SIG-M5 treated with dmso at 0.1 percent for 504 hours (cell line): ENCODE measurements around the gene ASAP2.
"Not testable (repeated sequence)": the region's sequence is repeated elsewhere in the genome, so short reads cannot be mapped to it uniquely, and the experiment has no call there.

ENCODE experiments used
- DNase-seq: peaks from one replicate; lab custom pipeline; 2025; ENCODE audit not compliant: unreplicated experiment; lab: John Stamatoyannopoulos, UW

Gene ASAP2

GRCh38 chr2:9210030-9210429 is 3.4 kb downstream of the ASAP2 start:
- no peak for DNase-seq

- DNase-seq: no peak
Measured at GRCh38 chr2:9211496-9211895, 4.9 kb downstream of the ASAP2 start.

GRCh38 chr2:9212010-9212635 is 5.5 kb downstream of the ASAP2 start:
- no peak for DNase-seq

- DNase-seq: no peak
Measured at GRCh38 chr2:9212661-9213411, 6.2 kb downstream of the ASAP2 start.

- DNase-seq: no peak
Measured at GRCh38 chr2:9213477-9214051, 7.0 kb downstream of the ASAP2 start.

- no peak for DNase-seq
Measured at GRCh38 chr2:9214873-9215272, 8.3 kb downstream of the ASAP2 start.

- no peak for DNase-seq
Measured at GRCh38 chr2:9215680-9216079, 9.1 kb downstream of the ASAP2 start.

- not testable (repeated sequence) for DNase-seq
Measured at GRCh38 chr2:9216143-9216542, 9.5 kb downstream of the ASAP2 start.

- no peak for DNase-seq
Measured at GRCh38 chr2:9217838-9218770, 11.5 kb downstream of the ASAP2 start.

- DNase-seq: no peak
Measured at GRCh38 chr2:9219027-9219445, 12.4 kb downstream of the ASAP2 start.

GRCh38 chr2:9220201-9220600 is 13.6 kb downstream of the ASAP2 start:
- no peak for DNase-seq

- no peak for DNase-seq
Measured at GRCh38 chr2:9221223-9221622, 14.6 kb downstream of the ASAP2 start.

- no peak for DNase-seq
Measured at GRCh38 chr2:9222239-9222892, 15.8 kb downstream of the ASAP2 start.

GRCh38 chr2:9222893-9223287 is 16.3 kb downstream of the ASAP2 start:
- no peak for DNase-seq

GRCh38 chr2:9225806-9226205 is 19.2 kb downstream of the ASAP2 start:
- DNase-seq: no peak

GRCh38 chr2:9226458-9227380 is 20.1 kb downstream of the ASAP2 start:
- DNase-seq: no peak

GRCh38 chr2:9228088-9228751 is 21.6 kb downstream of the ASAP2 start:
- DNase-seq: no peak

- no peak for DNase-seq
Measured at GRCh38 chr2:9228781-9229469, 22.3 kb downstream of the ASAP2 start.

GRCh38 chr2:9229470-9229820 is 22.8 kb downstream of the ASAP2 start:
- DNase-seq: no peak
